PC-9 (cell line): ENCODE results near the gene SPAG17. TPM values are rescaled to one million over a fixed set of nuclear protein-coding genes. Genes with fewer than 3 reads are reported as not detected.
A peak's percentile ranks its signal among the peaks of the same experiment; 100 is the strongest.

ENCODE experiments used
- Bru-seq: library from RNA; stranded (reverse); fragments of 400-500 nt; gene quantifications from one replicate; lab custom pipeline; 2021; lab: Mats Ljungman, UMichigan
- BruChase-seq, 2 experiments: library from RNA; stranded (reverse); fragments of 400-500 nt; gene quantifications; one replicate each; lab custom pipeline; 2021; lab: Mats Ljungman, UMichigan
- BruUV-seq: library from RNA; stranded (reverse); fragments of 400-500 nt; replicated peaks from 2 replicates; lab custom pipeline; 2021; lab: Mats Ljungman, UMichigan
- CTCF ChIA-PET: fragments of 300-600 bp; sonication (Branson Sonifier 250); formaldehyde crosslinking; loops from one replicate; lab custom pipeline; 2022; ENCODE audit warnings: antibody characterized with exemption; lab: Charles Lee
- POLR2A ChIA-PET: fragments of 300-600 bp; sonication (Branson Sonifier 250); formaldehyde crosslinking; loops from one replicate; lab custom pipeline; 2022; ENCODE audit warnings: antibody characterized with exemption; ENCODE audit not compliant: unreplicated experiment; lab: Charles Lee
- DNase-seq, 2 experiments: peaks; one replicate each; pipeline versions ENCODE4 v3.0.0 to v3.0.0-alpha.2; 2015 to 2022; ENCODE audit warnings: mixed read lengths in 1 of 2
- H2AFZ ChIP-seq: fragments of 200-600 bp; sonication (generic); 2 replicates; pipeline ENCODE4 v1.8.1; 2017; ENCODE audit warnings: antibody characterized with exemption
- H3F3A ChIP-seq: fragments of 200-600 bp; sonication (generic); 2 replicates; pipeline ENCODE4 v1.8.1; 2017; ENCODE audit warnings: antibody characterized with exemption, mild to moderate bottlenecking, low read depth; ENCODE audit not compliant: insufficient read depth
- H3K27ac ChIP-seq: fragments of 200-600 bp; sonication (generic); 2 replicates; pipeline ENCODE4 v1.6.1; 2016; ENCODE audit warnings: mixed run types
- H3K27me3 ChIP-seq: fragments of 200-600 bp; sonication (generic); 2 replicates; pipeline ENCODE4 v1.6.1; 2016; ENCODE audit warnings: low read depth, mixed run types; ENCODE audit not compliant: insufficient read depth
- H3K36me3 ChIP-seq: fragments of 200-600 bp; sonication (generic); 2 replicates; pipeline ENCODE4 v1.6.1; 2016; ENCODE audit warnings: low read depth, mixed run types
- H3K4me1 ChIP-seq: fragments of 200-600 bp; sonication (generic); replicated peaks from 2 replicates; pipeline ENCODE4 v1.6.1; 2016; ENCODE audit warnings: mixed run types; ENCODE audit not compliant: insufficient read depth
- H3K4me2 ChIP-seq: fragments of 200-600 bp; sonication (generic); 2 replicates; pipeline ENCODE4 v1.6.1; 2017; ENCODE audit warnings: mixed run types
- H3K4me3 ChIP-seq: fragments of 200-600 bp; sonication (generic); 2 replicates; pipeline ENCODE4 v1.6.1; 2016; ENCODE audit warnings: mixed run types
- H3K79me2 ChIP-seq: fragments of 200-600 bp; sonication (generic); 2 replicates; pipeline ENCODE4 v1.6.1; 2017; ENCODE audit warnings: low read depth, mixed run types
- H3K9me2 ChIP-seq: fragments of 200-600 bp; sonication (generic); 2 replicates; pipeline ENCODE4 v1.8.1; 2017; ENCODE audit warnings: mild to moderate bottlenecking; ENCODE audit not compliant: insufficient read depth
- H3K9me3 ChIP-seq: fragments of 200-600 bp; sonication (generic); 2 replicates; pipeline ENCODE4 v1.8.1; 2016; ENCODE audit warnings: low read depth; ENCODE audit not compliant: insufficient read depth
- H4K20me1 ChIP-seq: fragments of 200-600 bp; sonication (generic); 2 replicates; pipeline ENCODE4 v1.8.1; 2017; ENCODE audit not compliant: insufficient read depth
- CTCF ChIP-seq: fragments of 200-600 bp; sonication (generic); conservative IDR thresholded peaks from 2 replicates; pipeline ENCODE4 v1.6.1; 2017; ENCODE audit warnings: mixed run types, antibody characterized with exemption, mild to moderate bottlenecking, moderate library complexity
- EZH2 ChIP-seq: fragments of 200-600 bp; sonication (generic); IDR thresholded peaks from 2 replicates; pipeline ENCODE4 v1.8.0; 2017; ENCODE audit warnings: antibody characterized with exemption, low read depth
- intact Hi-C: fragments of 100-400 bp; cut with micrococcal nuclease; formaldehyde crosslinking; loops from one replicate; pipeline ENCODE4 v1.10.0; 2022; ENCODE audit not compliant: unreplicated experiment
- long read RNA-seq: library from polyadenylated mRNA; stranded (forward); transcript quantifications from one replicate; pipeline ENCODE4 v2.0.0, GENCODE V29; 2022
- total RNA-seq: library from RNA; stranded (reverse); gene quantifications from 2 replicates; pipeline ENCODE4 v1.2.3, GENCODE V29; 2021

The SPAG17 gene
- total RNA-seq = not detected in 2 replicates
- percentile 0 among the genes with signal in this experiment for Bru-seq, nascent RNA
- percentile 1 among the genes with signal in this experiment for BruChase-seq, experiment 1, labeled RNA remaining after a 2-hour chase
- BruChase-seq, experiment 2, labeled RNA remaining after a 6-hour chase = percentile 0 among the genes with signal in this experiment
- long read RNA-seq = 0 reads

GRCh38 chr1:118185084-118185832 lies at the start of gene SPAG17:
Gene SPAG17, minus strand, starts transcription at chr1:118185228. Its CDS starts 71 bp downstream, at chr1:118185157.
- TF ChIP-seq CTCF (no peak), EZH2 (no peak)
- no TSS peak for BruUV-seq
- Histone ChIP-seq H3K4me3 (no peak within 1 kb of the TSS), H4K20me1 (no peaks in the 10 kb centered on the region), H3K36me3 (no peaks in the 10 kb centered on the region), H3F3A (no peaks in the 10 kb centered on the region), H2AFZ (peak within 1 kb of the TSS; percentile 50), H3K9me2 (0 out of 2 replicates have a peak, but pooled peaks cover under 1% of the 10 kb centered on the region), H3K79me2 (no peaks in the 10 kb centered on the region), H3K4me1 (no peaks in the 10 kb centered on the region), H3K9me3 (no peaks in the 10 kb centered on the region), H3K4me2 (peak within 1 kb of the TSS; percentile 30; the same call in 1 of the 2 replicates), H3K27ac (no peak within 1 kb of the TSS), H3K27me3 (peaks cover 5% of the 10 kb centered on the region; the same call in 1 of the 2 replicates)
- intact Hi-C loops = no loop called here
- ChIA-PET CTCF (no interaction called here), POLR2A (no interaction called here)
- peak in 1 of 2 experiments; percentile 13 for DNase-seq

GRCh38 chr1:118225471-118225870 lies 40.4 kb upstream of the SPAG17 start:
- H3F3A ChIP-seq = no peaks in the 10 kb centered on the region
- CTCF ChIA-PET = interaction anchor here (0.6 kb wide), 1 partner anchor 125 kb away, joined by 3 read pairs; no protein-coding TSS in a partner anchor
- BruUV-seq = no TSS peak
- H3K79me2 ChIP-seq = no peaks in the 10 kb centered on the region
- no peak overlapping the region for H3K27ac ChIP-seq
- intact Hi-C loops = no loop called here
- no peak overlapping the region for H3K4me3 ChIP-seq
- no peaks in the 10 kb centered on the region for H3K9me2 ChIP-seq
- no peak for TF ChIP-seq CTCF
- TF ChIP-seq EZH2 = no peak
- no peaks in the 10 kb centered on the region for H3K27me3 ChIP-seq
- no peaks in the 10 kb centered on the region for H3K9me3 ChIP-seq
- no peaks in the 10 kb centered on the region for H4K20me1 ChIP-seq
- no peak overlapping the region for H2AFZ ChIP-seq
- H3K4me2 ChIP-seq = no peak overlapping the region
- no peaks in the 10 kb centered on the region for H3K36me3 ChIP-seq
- no peak for DNase-seq
- POLR2A ChIA-PET = no interaction called here
- no peaks in the 10 kb centered on the region for H3K4me1 ChIP-seq

GRCh38 chr1:118223426-118223825 lies 38.4 kb upstream of the SPAG17 start:
- ChIA-PET CTCF (no interaction called here), POLR2A (no interaction called here)
- Histone ChIP-seq H3K4me2 (no peak overlapping the region), H3K36me3 (no peaks in the 10 kb centered on the region), H3K27me3 (no peaks in the 10 kb centered on the region), H3K79me2 (no peaks in the 10 kb centered on the region), H3K9me3 (no peaks in the 10 kb centered on the region), H3K27ac (no peak overlapping the region), H3K4me3 (no peak overlapping the region), H3F3A (no peaks in the 10 kb centered on the region), H3K4me1 (no peaks in the 10 kb centered on the region), H2AFZ (no peak overlapping the region), H3K9me2 (no peaks in the 10 kb centered on the region), H4K20me1 (no peaks in the 10 kb centered on the region)
- no TSS peak for BruUV-seq
- intact Hi-C loops = no loop called here
- TF ChIP-seq EZH2 (no peak), CTCF (peak; percentile 47)
- no peak for DNase-seq
